ENCODE results near the gene CYP2C19.
"Not testable (repeated sequence)": the region's sequence is repeated elsewhere in the genome, so short reads cannot be mapped to it uniquely, and the experiment has no call there.

CYP2C19 gene
- total RNA-seq, result 0 reads per million in 4 donors

DNA sequence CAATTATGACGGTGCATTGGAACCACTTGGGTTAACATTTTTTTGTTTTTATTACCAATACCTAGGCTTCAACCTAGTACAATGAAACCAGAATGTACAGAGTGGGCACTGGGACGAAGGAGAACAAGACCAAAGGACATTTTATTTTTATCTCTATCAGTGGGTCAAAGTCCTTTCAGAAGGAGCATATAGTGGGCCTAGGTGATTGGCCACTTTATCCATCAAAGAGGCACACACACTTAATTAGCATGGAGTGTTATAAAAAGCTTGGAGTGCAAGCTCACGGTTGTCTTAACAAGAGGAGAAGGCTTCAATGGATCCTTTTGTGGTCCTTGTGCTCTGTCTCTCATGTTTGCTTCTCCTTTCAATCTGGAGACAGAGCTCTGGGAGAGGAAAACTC is at the start of gene CYP2C19:
TSS of gene CYP2C19 (plus strand) at position 289 of the 400 bp plus-strand sequence. CDS start at position 314, 25 bp downstream.
- DNase-seq, result no peak

DNA sequence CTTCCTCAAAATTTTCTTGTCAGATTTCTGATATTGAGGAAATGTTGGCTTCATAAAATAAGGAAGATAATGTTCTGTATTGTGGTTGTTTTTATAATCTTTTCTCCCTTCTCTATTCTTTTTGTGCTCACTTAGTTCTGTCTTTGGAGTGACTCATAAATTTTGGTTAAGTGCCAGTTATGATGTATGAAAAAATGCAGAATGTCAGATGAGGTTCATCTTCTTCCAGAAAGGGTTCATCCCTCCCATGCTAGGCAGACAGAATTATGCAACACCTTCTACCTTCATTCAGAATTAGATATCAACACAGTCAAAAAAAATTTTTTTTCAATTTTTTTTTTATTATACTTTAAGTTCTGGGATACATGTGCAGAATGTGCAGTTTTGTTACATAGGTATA is 36.6 kb upstream of the CYP2C19 start:
- no peak for DNase-seq

DNA sequence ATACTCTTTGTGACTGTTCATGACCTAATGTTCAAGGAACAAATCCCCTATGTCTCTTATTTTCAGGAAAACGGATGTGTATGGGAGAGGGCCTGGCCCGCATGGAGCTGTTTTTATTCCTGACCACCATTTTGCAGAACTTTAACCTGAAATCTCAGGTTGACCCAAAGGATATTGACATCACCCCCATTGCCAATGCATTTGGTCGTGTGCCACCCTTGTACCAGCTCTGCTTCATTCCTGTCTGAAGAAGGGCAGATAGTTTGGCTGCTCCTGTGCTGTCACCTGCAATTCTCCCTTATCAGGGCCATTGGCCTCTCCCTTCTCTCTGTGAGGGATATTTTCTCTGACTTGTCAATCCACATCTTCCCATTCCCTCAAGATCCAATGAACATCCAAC is 27.3 kb upstream of the CYP2C19 start:
- no peak for DNase-seq

DNA sequence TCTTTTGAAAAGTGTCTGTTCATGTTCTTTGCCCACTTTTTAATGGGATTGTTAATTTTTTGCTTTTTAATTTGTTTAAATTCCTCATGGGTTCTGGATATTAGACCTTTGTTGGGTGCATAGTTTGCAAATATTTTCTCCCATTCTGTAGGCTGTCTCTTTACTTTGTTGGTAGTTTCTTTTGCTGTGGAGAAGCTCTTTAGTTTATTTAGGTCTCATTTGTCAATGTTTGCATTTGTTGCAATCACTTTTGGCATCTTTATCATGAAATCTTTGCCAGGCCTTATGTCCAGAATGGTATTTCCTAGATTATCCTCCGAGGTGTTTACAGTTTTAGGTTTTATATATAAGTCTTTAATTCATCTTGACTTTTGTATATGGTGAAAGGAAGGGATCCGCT is 23.9 kb upstream of the CYP2C19 start:
- no peak for DNase-seq

DNA sequence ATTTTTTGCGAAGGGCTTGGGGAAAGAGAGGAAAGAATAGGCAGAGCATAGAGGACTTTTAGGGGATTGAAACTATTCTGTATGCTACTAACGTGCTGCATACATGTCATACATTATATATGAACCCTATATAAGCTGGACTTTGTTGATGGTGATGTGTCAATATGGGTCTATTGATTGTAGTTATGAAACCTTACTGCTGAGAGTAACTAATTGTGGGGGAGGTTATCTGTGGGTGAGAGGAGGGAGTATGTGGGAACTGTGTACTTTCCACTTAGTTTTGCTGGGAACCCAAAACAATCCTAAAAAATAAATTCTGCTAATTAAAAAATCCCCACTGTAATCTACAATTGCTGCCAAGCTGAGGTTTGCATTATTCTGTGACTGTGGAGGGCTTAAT is 15.3 kb upstream of the CYP2C19 start:
- DNase-seq, result no peak

DNA sequence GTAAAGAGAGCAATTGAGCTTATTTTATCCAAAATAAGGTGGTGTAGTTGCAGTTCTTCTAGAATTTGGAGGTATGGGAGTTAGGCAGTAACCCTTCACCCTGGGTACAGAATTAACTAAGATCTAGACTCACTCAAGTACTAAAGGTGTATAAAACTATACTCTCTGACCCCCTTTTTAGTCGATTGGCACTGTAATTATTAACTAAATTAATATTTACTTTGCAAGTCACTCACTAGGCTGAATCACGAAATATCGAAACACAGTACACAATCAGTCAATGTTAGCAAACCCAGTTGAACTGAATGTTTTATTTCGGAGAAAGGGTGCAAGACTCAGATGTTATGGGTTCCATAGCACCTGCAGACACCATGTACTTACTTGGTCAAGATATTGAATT is 14.6 kb upstream of the CYP2C19 start:
- DNase-seq, result no peak

DNA sequence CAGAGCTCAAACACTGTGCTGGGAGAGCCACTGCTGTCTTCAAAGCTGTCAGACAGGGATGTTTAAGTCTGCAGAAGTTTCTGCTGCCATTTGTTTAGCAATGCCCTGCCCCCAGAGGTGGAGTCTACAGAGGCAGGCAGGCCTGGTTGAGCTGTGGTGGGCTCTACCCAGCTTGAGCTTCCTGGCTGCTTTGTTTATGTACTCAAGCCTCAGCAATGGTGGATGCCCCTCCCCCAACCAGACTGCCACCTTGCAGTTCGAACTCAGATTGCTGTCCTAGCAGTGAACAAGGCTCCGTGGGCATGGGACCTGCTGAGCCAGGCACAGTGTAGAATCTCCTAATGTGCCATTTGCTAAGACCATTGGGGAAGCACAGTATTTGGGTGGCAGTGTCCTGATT is 4.6 kb upstream of the CYP2C19 start:
- no peak for DNase-seq

DNA sequence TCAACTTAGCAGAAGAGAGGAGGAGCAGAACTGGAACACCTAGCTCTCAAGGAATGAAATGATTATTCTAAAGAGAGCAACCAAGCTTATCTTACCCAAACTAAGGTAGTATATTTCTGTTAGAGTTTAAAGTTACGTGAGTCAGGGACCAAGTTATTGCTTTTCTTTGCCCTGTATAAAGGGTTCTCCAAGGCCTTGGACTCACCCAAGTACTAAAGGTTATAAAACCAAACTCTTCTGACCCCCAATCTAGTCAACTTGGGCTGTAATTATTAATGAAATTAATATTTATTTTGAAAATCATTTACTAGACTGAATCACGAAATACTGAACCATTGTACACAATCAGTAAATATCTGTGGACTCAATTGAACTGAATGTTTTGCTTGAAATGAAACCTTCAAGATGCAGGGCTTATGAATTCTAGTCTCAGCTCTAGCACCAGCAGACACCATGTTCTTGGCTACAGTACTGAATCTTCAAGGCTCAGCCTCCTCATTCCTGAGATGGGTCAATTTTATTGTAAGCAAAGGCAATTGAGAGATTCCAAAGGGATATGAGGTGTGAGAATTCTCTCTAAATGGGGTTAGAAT is 1.8 kb upstream of the CYP2C19 start:
- DNase-seq, result no peak

DNA sequence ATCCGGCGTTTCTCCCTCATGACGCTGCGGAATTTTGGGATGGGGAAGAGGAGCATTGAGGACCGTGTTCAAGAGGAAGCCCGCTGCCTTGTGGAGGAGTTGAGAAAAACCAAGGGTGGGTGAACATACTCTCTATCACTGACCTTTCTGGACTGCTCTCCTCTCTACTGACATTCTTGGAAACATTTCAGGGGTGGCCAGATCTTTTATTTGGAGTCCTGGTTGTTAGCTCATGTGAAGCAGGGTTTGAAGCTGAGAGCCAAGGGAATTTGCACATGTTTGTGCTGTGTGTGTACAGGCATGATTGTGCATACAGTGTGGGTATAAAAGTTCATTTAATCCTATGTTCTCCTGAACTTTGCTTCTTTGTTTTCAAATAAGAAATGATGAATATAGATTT is 12.9 kb downstream of the CYP2C19 start:
- not testable (repeated sequence) for DNase-seq

DNA sequence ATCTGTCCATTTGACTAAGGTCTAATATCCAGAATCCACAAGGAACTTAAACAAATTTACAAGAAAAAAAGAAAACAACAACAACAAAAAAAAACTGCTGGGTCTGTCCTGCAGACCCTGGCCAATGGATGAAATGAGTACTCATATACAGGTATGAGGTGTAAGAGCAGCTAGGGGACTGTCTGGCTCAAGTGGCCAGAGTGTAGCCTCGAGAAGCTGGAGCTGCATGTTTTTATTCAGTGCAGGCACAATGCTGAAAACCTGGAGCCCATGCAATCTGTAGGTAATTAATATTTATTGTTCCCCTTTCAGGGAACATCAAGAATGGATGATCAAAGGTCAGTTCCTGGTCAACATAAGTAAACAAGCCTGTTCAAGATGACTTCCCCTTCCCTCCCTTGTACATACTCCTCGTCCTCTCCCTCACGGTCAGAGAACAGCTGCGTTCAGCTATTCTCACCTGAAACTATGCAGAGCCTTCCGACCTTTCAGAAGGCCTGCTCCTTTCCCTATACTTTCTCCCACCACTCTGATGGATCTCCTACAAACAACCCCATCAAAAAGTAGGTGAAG is 15.5 kb downstream of the CYP2C19 start:
- no peak for DNase-seq

DNA sequence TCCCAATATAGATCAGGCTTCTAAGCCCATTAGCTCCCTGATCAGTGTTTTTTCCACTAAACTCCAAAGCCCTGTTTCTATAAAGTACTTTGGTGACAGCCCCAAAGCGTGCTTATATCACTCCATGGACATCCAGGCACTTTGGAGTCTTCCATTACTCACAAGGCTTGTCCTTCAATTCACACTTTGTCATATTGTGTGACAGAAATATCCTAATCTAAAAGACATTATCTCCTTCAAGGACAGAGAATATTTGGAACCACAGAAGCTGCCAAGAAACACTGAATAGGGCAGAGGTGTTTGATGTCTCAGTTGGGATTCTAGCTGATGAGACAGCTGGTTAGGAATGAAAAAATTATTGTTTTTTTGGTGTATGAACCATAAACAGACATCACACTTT is 18.4 kb downstream of the CYP2C19 start:
- no peak for DNase-seq

DNA sequence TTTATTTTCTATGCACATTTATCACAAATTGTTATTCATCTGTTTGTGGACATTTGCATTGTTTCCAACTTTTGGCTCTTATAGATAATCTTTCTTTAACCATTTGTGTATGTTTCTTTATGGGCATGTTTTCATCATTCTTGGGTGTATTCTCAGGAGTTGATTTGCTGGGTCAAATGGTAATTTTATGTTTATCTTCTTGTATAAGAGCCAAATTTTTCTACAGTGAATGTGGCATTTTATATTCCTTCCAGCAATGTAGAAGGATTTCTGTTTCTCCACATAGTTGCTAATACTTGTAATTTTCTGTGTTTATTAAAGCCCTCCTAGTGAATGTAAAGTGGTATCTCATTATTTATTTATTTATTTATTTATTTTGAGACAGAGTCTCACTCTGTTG is 21.8 kb downstream of the CYP2C19 start:
- no peak for DNase-seq

DNA sequence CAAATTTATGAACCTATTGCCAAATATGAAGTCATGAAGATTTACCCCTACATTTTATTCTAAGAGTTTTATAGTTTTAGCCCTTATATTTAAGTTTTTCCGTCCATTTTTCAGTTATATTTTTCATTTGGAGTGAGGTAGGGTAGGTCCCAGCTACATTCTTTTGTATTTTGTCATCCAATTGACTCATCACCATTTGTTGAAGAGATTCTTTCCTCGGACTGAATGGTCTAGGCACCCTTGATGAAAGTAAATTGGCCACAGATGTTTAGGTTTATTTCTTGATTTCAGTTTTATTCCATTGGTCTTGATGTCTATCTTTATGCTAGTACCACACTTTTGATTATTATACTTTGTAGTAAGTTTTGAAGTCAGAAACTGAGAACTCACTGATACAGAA is 22.7 kb downstream of the CYP2C19 start:
- DNase-seq, result no peak

DNA sequence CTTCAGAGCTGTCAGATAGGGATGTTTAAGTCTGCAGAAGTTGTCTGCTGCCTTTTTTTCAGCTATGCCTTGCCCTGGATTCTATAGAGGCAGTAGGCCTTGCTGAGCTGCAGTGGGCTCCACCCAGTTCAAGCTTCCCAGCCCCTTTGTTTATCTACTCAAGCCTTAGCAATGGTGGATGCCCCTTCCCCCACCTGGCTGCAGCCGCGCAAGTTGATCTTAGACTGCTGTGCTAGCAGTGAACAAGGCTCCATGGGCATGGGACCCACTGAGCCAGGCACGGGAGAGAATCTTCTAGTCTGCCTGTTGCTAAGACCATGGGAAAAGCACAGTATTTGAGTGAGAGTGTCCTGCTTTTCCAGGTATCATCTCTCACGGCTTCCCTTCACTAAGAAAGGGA is 38.1 kb downstream of the CYP2C19 start:
- not testable (repeated sequence) for DNase-seq

DNA sequence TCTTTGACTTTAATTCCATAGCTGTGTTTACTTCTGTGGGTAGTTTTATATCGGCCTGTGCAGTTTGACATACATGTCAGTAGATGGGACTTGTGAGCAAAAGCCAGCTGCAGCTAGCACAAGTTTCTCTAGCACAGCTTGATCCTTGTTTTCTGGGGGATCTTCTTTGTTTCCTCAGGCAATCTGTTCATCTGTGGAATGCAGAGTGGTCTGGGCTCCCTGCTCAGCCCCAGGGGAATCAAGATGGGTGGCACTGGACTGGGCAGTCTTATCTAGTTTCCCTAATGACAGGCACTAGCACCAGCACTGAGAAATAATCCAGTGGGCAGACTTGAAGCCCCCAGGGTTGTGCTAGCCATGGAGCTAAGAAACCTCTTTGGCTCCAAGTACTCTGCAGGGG is 40.8 kb downstream of the CYP2C19 start:
- no peak for DNase-seq

DNA sequence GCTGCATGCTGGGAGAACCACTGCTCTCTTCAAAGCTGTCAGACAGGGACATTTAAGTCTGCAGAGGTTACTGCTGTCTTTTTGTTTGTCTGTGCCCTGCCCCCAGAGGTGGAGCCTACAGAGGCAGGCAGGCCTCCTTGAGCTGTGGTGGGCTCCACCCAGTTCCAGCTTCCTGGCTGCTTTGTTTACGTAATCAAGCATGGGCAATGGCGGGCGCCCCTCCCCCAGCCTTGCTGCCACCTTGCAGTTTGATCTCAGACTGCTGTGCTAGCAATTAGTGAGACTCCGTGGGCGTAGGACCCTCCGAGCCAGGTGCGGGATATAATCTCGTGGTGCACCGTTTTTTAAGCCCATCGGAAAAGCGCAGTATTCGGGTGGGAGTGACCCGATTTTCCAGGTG is 67.5 kb downstream of the CYP2C19 start:
- DNase-seq, result not testable (repeated sequence)

DNA sequence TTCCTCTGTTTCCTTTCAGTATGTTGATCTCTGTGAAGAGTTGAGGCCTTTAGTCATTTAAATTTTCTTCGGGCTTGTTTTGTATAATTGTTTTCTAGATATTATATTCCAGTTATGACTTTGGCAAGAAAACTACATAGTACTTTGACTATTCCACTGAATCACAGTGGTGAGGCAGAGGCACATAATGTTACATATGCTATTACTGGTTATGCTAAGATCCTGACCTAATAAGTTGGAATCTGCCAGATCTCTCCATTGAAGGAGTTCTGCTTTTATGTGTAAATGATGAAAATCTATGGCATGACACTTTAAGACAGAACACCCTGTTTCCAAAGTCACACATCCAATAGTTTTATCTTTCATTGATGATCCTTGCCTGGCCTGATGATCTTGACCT is 83.7 kb downstream of the CYP2C19 start:
- DNase-seq, result no peak

DNA sequence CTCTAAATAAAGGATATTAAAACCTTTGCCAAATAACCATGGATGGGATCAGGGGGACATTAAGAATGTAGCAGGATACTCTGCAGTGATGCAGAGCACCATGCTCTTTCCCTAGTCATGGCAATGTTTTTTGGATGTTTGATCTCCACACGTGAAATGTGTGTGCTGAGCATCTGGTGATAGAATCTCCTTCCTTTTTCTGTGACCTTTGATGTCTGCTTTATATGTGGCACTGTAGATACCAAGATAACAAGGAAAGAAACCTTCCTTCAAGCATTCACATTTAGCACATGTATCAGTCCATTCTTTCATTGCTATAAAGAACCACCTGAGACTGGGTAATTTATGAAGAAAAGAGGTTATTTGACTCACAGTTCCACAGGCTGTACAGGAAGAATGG is 88.3 kb downstream of the CYP2C19 start:
- no peak for DNase-seq

DNA sequence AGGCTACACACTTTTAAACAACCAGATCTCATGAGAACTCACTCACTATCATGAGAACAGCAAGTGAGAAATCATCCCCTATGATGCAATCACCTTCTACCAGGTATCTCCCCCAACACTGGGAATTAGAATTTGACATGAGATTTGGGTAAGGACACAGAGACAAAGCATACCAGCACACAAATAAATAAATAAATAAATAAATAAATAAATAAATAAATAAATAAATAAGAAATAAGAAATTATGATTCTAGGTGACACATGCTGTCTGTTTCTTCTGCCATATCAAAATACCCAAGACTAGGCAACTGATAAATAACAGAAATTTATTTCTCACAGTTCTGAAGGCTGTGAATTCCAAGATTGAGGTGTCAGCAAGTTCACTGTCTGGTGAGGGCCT is 88.8 kb downstream of the CYP2C19 start:
- DNase-seq, result no peak

DNA sequence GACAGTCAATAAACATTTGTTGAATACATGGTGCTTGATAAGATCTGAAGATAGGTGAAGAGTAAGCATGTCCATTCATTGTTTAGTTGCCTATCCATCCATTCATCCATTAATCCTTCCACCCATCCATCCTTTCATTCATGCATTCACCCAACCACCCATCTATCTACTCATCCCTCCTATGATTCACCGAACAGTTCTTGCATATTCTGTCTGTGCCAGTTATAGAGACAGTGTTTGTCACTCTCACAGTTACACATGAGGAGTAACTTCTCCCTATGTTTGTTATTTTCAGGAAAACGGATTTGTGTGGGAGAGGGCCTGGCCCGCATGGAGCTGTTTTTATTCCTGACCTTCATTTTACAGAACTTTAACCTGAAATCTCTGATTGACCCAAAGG is 90.0 kb downstream of the CYP2C19 start:
- DNase-seq, result no peak

DNA sequence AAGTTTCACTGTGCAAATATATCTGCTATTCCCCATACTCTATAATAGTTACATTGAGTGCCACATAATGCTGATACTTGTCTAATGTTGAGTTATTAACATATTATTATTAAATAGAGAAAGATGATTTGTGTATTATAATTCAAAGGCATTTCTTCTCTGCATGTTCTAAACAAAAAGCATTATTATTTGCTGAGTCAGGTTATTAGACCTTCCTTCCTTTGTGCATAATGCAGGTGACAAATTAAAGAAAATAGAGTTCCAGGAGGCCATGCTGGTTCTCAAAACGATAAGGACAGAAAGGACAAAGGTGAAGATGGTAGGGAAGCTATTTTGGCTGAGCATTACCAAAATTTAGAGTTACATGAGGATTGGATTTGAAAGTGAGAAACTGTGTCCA is 90.6 kb downstream of the CYP2C19 start:
- DNase-seq, result no peak

DNA sequence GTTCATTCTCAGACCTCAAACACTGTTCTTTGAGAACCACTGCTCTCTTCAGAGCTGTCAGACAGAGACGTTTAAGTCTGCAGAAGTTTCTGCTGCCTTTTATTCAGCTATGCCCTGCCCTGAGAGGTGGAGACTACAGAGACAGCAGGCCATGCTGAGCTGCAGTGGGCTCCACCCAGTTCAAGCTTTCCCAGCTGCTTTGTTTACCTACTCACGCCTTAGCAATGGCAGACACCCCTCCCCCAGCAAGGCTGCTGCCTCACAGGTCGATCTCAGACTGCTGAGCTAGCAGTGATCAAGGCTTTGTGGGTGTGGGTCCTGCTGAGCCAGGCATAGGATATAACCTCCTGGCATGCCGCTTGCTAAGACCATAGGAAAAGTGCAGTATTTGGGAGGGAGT is 95.5 kb downstream of the CYP2C19 start:
- no peak for DNase-seq

DNA sequence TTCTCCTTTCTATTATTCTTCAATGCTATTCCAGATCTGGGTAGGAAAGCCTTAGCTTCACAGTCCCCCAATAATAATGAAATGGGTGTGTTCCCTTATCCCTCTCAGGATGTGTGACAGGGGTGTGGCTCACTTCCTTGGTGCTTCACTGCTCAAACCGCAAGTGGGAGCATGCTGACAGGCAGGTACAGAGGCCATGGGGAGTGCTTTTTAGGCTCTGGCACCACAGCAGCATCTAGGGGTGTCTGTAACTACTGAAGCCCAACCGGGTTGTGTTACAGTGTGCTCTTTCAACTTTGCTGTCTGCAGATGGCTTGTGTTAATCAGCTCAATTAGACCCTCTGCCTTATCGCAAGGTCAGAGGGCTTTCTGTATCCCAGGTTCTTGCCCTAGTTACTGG is 96.6 kb downstream of the CYP2C19 start:
- DNase-seq, result no peak

DNA sequence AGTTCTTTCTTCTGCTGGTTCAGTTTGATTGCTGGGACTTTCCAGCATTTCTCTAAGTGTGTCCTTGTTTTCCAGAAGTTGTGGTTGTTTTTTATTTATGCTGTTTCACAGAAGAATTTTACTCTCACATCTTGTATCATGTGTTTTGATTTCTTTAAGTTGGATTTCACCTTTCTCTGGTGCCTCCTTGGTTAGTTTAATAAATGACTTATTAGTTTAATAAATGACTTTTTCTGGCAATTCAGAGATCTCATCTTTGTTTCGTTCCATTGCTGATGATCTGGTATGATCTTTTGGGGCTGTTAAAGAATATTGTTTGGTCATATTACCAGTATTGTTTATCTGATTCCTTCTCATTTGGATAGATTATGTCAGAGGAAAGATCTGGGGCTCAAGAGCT is 116.2 kb downstream of the CYP2C19 start:
- DNase-seq, result no peak

DNA sequence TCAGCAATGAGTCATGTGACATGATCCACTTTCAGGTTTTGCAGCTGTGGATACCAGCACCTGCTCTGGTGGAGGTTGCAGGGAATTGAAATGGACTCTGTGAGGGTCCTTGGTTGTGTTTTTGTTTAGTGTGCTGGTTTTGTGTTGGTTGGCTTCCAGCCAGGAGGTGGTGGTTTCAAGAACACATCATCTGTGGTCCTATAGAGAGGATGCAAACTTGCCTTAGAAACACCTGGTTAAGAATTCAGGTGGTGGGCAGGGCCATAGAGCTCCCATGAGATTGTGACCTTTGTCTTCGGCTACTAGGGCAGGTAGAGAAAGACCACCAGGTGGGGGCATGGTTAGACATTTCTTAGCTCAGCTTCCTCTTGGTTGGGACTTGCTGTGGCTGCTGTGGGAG is 116.7 kb downstream of the CYP2C19 start:
- DNase-seq, result no peak
